CD4-positive, alpha-beta memory T cell (primary cell): ENCODE results near the gene TP63. TPM values are rescaled to one million over a fixed set of nuclear protein-coding genes. Genes with fewer than 3 reads are reported as not detected.
"Not testable (repeated sequence)": the region's sequence is repeated elsewhere in the genome, so short reads cannot be mapped to it uniquely, and the experiment has no call there.

Source experiments
- CTCF ChIA-PET: fragments of 350-600 bp; sonication (Branson Sonifier 250); formaldehyde crosslinking; loops from one replicate; lab custom pipeline; 2021; ENCODE audit warnings: inconsistent platforms; ENCODE audit not compliant: partially characterized antibody; lab: Charles Lee
- POLR2A ChIA-PET: fragments of 350-600 bp; sonication (Branson Sonifier 250); formaldehyde crosslinking; loops from one replicate; lab custom pipeline; 2021; ENCODE audit not compliant: partially characterized antibody; lab: Charles Lee
- DNase-seq, 5 donors: peaks; one replicate each; pipeline versions ENCODE4 v3.0.0 to v3.0.0-alpha.2; 2020 to 2022; ENCODE audit warnings: mixed read lengths in 1 of 5
- H3K27ac ChIP-seq: one replicate; pipeline ENCODE4 v1.7.0; 2013; ENCODE audit warnings: low read depth, low read length
- H3K27me3 ChIP-seq: 2 replicates; pipeline ENCODE4 v1.7.0; 2013; ENCODE audit warnings: mild to moderate bottlenecking, low read length, moderate library complexity; ENCODE audit not compliant: insufficient read depth
- H3K36me3 ChIP-seq: 2 replicates; pipeline ENCODE4 v1.7.0; 2013; ENCODE audit warnings: mild to moderate bottlenecking, low read length, moderate library complexity; ENCODE audit not compliant: insufficient read depth
- H3K4me1 ChIP-seq: 2 replicates; pipeline ENCODE4 v1.7.0; 2013; ENCODE audit warnings: mild to moderate bottlenecking, low read length, moderate library complexity; ENCODE audit not compliant: insufficient read depth
- H3K4me3 ChIP-seq, 2 donors: one replicate each; pipeline ENCODE4 v1.7.0; 2013; ENCODE audit warnings: low read length in 2 of 2, mild to moderate bottlenecking in 1 of 2
- H3K9me3 ChIP-seq, 2 donors: one replicate each; pipeline ENCODE4 v1.7.0; 2013; ENCODE audit warnings: low read length in 2 of 2, control low read depth in 1 of 2; ENCODE audit not compliant: control insufficient read depth in 1 of 2
- H3K27ac Mint-ChIP-seq, 7 donors: one replicate each; pipeline ENCODE4 v1.8.0; 2020 to 2021; ENCODE audit warnings: mixed read lengths in 7 of 7, mild to moderate bottlenecking in 6 of 7, inconsistent platforms in 3 of 7, moderate library complexity in 3 of 7
- H3K27me3 Mint-ChIP-seq, 2 donors: one replicate each; pipeline ENCODE4 v1.8.0; 2020 to 2021; ENCODE audit warnings: mixed read lengths in 2 of 2
- H3K36me3 Mint-ChIP-seq, 2 donors: one replicate each; pipeline ENCODE4 v1.8.0; 2020 to 2021; ENCODE audit warnings: mixed read lengths in 2 of 2, inconsistent platforms in 1 of 2, mild to moderate bottlenecking in 1 of 2
- H3K4me1 Mint-ChIP-seq, 4 donors: one replicate each; pipeline ENCODE4 v1.8.0; 2020 to 2021; ENCODE audit warnings: mixed read lengths in 4 of 4, mild to moderate bottlenecking in 1 of 4
- H3K4me3 Mint-ChIP-seq, 8 donors: one replicate each; pipeline ENCODE4 v1.8.0; 2020 to 2021; ENCODE audit warnings: mixed read lengths in 8 of 8, mild to moderate bottlenecking in 7 of 8, moderate library complexity in 6 of 8, inconsistent platforms in 3 of 8
- H3K9me3 Mint-ChIP-seq, 8 donors: one replicate each; pipeline ENCODE4 v1.8.0; 2020 to 2021; ENCODE audit warnings: mixed read lengths in 8 of 8, mild to moderate bottlenecking in 5 of 8, inconsistent platforms in 3 of 8, moderate library complexity in 1 of 8
- intact Hi-C: fragments of 100-400 bp; cut with micrococcal nuclease; formaldehyde crosslinking; loops from one replicate; pipeline ENCODE4 v1.15.1; 2023
- polyA plus RNA-seq, 2 donors: library from polyadenylated mRNA; unstranded; fragments of 300-500 nt; fragmentation: Illumina TruSeq; gene quantifications; one replicate each; pipeline ENCODE4 v1.2.3, GENCODE V29; 2021
- total RNA-seq, 2 experiments: library from RNA; stranded (reverse); gene quantifications; one replicate each; pipeline ENCODE4 v1.2.3, GENCODE V29; 2021

TP63 gene
- total and polyA plus RNA-seq, 4 experiments from 2014 or later = 0.25 to 0.64 (median 0.55) TPM; not detected in 1

GRCh38 chr3:189605717-189606116 lies 25.5 kb upstream of the TP63 start:
- CTCF ChIA-PET = no interaction called here
- Histone ChIP-seq H3K4me3 (no peak overlapping the region), H3K27me3 (no peaks in the 10 kb centered on the region), H3K36me3 (no peaks in the 10 kb centered on the region), H3K9me3 (no peaks in the 10 kb centered on the region), H3K4me1 (no peaks in the 10 kb centered on the region), H3K27ac (no peak overlapping the region)
- Mint-ChIP-seq H3K27me3 (no peaks in the 10 kb centered on the region), H3K27ac (no peak overlapping the region), H3K4me3 (no peak overlapping the region), H3K9me3 (peaks cover 4 to 23% (median 14%) of the 10 kb centered on the region in 8 donors), H3K4me1 (no peaks in the 10 kb centered on the region), H3K36me3 (no peaks in the 10 kb centered on the region)
- DNase-seq = no peak
- intact Hi-C loops = no loop called here
- POLR2A ChIA-PET = interaction anchor here (1.0 kb wide), 1 partner anchor 8 kb away, joined by 3 read pairs; no protein-coding TSS in a partner anchor

GRCh38 chr3:189606774-189607173 lies 24.4 kb upstream of the TP63 start:
- Mint-ChIP-seq H3K36me3 (no peaks in the 10 kb centered on the region), H3K4me1 (no peaks in the 10 kb centered on the region), H3K9me3 (peaks cover 7 to 28% (median 16%) of the 10 kb centered on the region in 8 donors), H3K4me3 (no peak overlapping the region), H3K27ac (no peak overlapping the region), H3K27me3 (no peaks in the 10 kb centered on the region)
- Histone ChIP-seq H3K9me3 (no peaks in the 10 kb centered on the region), H3K27ac (no peak overlapping the region), H3K27me3 (no peaks in the 10 kb centered on the region), H3K4me1 (no peaks in the 10 kb centered on the region), H3K4me3 (no peak overlapping the region), H3K36me3 (no peaks in the 10 kb centered on the region)
- intact Hi-C loops = no loop called here
- no peak for DNase-seq
- POLR2A ChIA-PET = interaction anchor here (1.0 kb wide), 1 partner anchor 9 kb away, joined by 3 read pairs; no protein-coding TSS in a partner anchor
- CTCF ChIA-PET = no interaction called here

- H3K27me3 ChIP-seq, DNase-seq, H3K27ac Mint-ChIP-seq, intact Hi-C loops, POLR2A ChIA-PET, H3K4me1 ChIP-seq, H3K4me3 Mint-ChIP-seq, H3K36me3 Mint-ChIP-seq, H3K27ac ChIP-seq, H3K4me1 Mint-ChIP-seq, CTCF ChIA-PET, H3K4me3 ChIP-seq, H3K9me3 ChIP-seq, H3K27me3 Mint-ChIP-seq, H3K36me3 ChIP-seq: not testable (repeated sequence)
- H3K9me3 Mint-ChIP-seq = peaks cover 0 to 14% (median 8%) of the 10 kb centered on the region in 8 donors
These were observed 18.5 kb upstream of the TP63 start for GRCh38 chr3:189612641-189613040.

- Histone ChIP-seq H3K9me3 (no peaks in the 10 kb centered on the region), H3K27me3 (no peaks in the 10 kb centered on the region), H3K4me1 (no peaks in the 10 kb centered on the region), H3K36me3 (no peaks in the 10 kb centered on the region), H3K27ac (no peak overlapping the region), H3K4me3 (no peak overlapping the region)
- DNase-seq = no peak
- ChIA-PET POLR2A (no interaction called here), CTCF (interaction anchor here (1.0 kb wide), 1 partner anchor 14 kb away, joined by 3 read pairs; no protein-coding TSS in a partner anchor)
- no peak overlapping the region for H3K4me3 Mint-ChIP-seq
- peaks cover 0 to 14% (median 8%) of the 10 kb centered on the region in 8 donors for H3K9me3 Mint-ChIP-seq
- peaks cover 0 to 3% (median 0%) of the 10 kb centered on the region in 4 donors for H3K4me1 Mint-ChIP-seq
- no peaks in the 10 kb centered on the region for H3K36me3 Mint-ChIP-seq
- intact Hi-C loops = no loop called here
- H3K27ac Mint-ChIP-seq = no peak overlapping the region
- no peaks in the 10 kb centered on the region for H3K27me3 Mint-ChIP-seq
These were observed 18.1 kb upstream of the TP63 start for GRCh38 chr3:189613122-189613521.

- Mint-ChIP-seq H3K27ac (no peak overlapping the region), H3K4me1 (no peaks in the 10 kb centered on the region), H3K4me3 (no peak overlapping the region), H3K9me3 (peaks cover 0 to 3% (median 0%) of the 10 kb centered on the region in 8 donors), H3K27me3 (no peaks in the 10 kb centered on the region), H3K36me3 (peaks cover 0 to 3% of the 10 kb centered on the region in 2 donors)
- CTCF ChIA-PET = no interaction called here
- POLR2A ChIA-PET = no interaction called here
- Histone ChIP-seq H3K9me3 (no peaks in the 10 kb centered on the region), H3K4me3 (no peak overlapping the region), H3K4me1 (no peaks in the 10 kb centered on the region), H3K27me3 (no peaks in the 10 kb centered on the region), H3K27ac (no peak overlapping the region), H3K36me3 (no peaks in the 10 kb centered on the region)
- no peak for DNase-seq
- intact Hi-C loops = no loop called here
These were observed 9.1 kb upstream of the TP63 start for GRCh38 chr3:189621948-189622603.

- Mint-ChIP-seq H3K27ac (no peak overlapping the region), H3K4me1 (no peaks in the 10 kb centered on the region), H3K9me3 (peaks cover 0 to 1% (median 0%) of the 10 kb centered on the region in 8 donors), H3K27me3 (no peaks in the 10 kb centered on the region), H3K4me3 (no peak overlapping the region), H3K36me3 (peaks cover 0 to 3% of the 10 kb centered on the region in 2 donors)
- H3K27me3 ChIP-seq = no peaks in the 10 kb centered on the region
- no peaks in the 10 kb centered on the region for H3K9me3 ChIP-seq
- intact Hi-C loops = no loop called here
- H3K4me1 ChIP-seq = no peaks in the 10 kb centered on the region
- DNase-seq = no peak
- ChIA-PET POLR2A (no interaction called here), CTCF (no interaction called here)
- H3K27ac ChIP-seq = no peak overlapping the region
- no peaks in the 10 kb centered on the region for H3K36me3 ChIP-seq
- H3K4me3 ChIP-seq = no peak overlapping the region
These were observed 8.6 kb upstream of the TP63 start for GRCh38 chr3:189622629-189623028.

GRCh38 chr3:189624130-189624529 lies 7.1 kb upstream of the TP63 start:
- no peak overlapping the region for H3K4me3 ChIP-seq
- Mint-ChIP-seq H3K36me3 (peaks cover 0 to 3% of the 10 kb centered on the region in 2 donors), H3K9me3 (peaks cover 0 to 1% (median 0%) of the 10 kb centered on the region in 8 donors), H3K27me3 (no peaks in the 10 kb centered on the region), H3K4me3 (no peak overlapping the region), H3K27ac (no peak overlapping the region), H3K4me1 (no peaks in the 10 kb centered on the region)
- H3K4me1 ChIP-seq = no peaks in the 10 kb centered on the region
- no peak for DNase-seq
- H3K27me3 ChIP-seq = no peaks in the 10 kb centered on the region
- intact Hi-C loops = no loop called here
- POLR2A ChIA-PET = no interaction called here
- CTCF ChIA-PET = no interaction called here
- H3K9me3 ChIP-seq = no peaks in the 10 kb centered on the region
- H3K27ac ChIP-seq = no peak overlapping the region
- no peaks in the 10 kb centered on the region for H3K36me3 ChIP-seq
